NCI-H82 treated with DMSO at 0.1 percent for 48 hours (cell line): Measurements from ENCODE around the gene ADK.

Experiments used
- DNase-seq: peaks from one replicate; lab custom pipeline; 2025; ENCODE audit not compliant: unreplicated experiment; lab: John Stamatoyannopoulos, UW

Gene ADK

GRCh38 chr10:74704629-74705357, 553.8 kb downstream of the ADK start:
- no peak for DNase-seq

- DNase-seq: no peak
These were observed 554.4 kb downstream of the ADK start for GRCh38 chr10:74705358-74705980.

GRCh38 chr10:74706966-74707365, 555.9 kb downstream of the ADK start:
- DNase-seq: no peak

GRCh38 chr10:74708246-74708645, 557.2 kb downstream of the ADK start:
- DNase-seq: no peak

- no peak for DNase-seq
These were observed 567.2 kb downstream of the ADK start for GRCh38 chr10:74718208-74718607.

GRCh38 chr10:74728225-74728624, 577.2 kb downstream of the ADK start:
- DNase-seq: no peak

- DNase-seq: no peak
These were observed 579.2 kb downstream of the ADK start for GRCh38 chr10:74730246-74730645.

- no peak for DNase-seq
These were observed 582.6 kb downstream of the ADK start for GRCh38 chr10:74733612-74734011.

GRCh38 chr10:74736029-74736428, 585.0 kb downstream of the ADK start:
- no peak for DNase-seq

GRCh38 chr10:74738052-74738451, 587.0 kb downstream of the ADK start:
- DNase-seq: no peak

GRCh38 chr10:74738542-74738941, 587.5 kb downstream of the ADK start:
- DNase-seq: no peak

- DNase-seq: no peak
These were observed 588.1 kb downstream of the ADK start for GRCh38 chr10:74738985-74739567.

GRCh38 chr10:74743401-74743800, 592.4 kb downstream of the ADK start:
- no peak for DNase-seq

GRCh38 chr10:74745449-74745848, 594.4 kb downstream of the ADK start:
- DNase-seq: no peak

GRCh38 chr10:74746813-74747212, 595.8 kb downstream of the ADK start:
- DNase-seq: no peak

- no peak for DNase-seq
These were observed 597.5 kb downstream of the ADK start for GRCh38 chr10:74748468-74749031.

- DNase-seq: no peak
These were observed 599.8 kb downstream of the ADK start for GRCh38 chr10:74750848-74751274.

GRCh38 chr10:74752371-74753040, 601.5 kb downstream of the ADK start:
- no peak for DNase-seq

- no peak for DNase-seq
These were observed 602.6 kb downstream of the ADK start for GRCh38 chr10:74753442-74754211.

- no peak for DNase-seq
These were observed 603.4 kb downstream of the ADK start for GRCh38 chr10:74754381-74754821.

- no peak for DNase-seq
These were observed 604.3 kb downstream of the ADK start for GRCh38 chr10:74755273-74755672.
